ENCODE results near the gene ANKS1A.

DNA sequence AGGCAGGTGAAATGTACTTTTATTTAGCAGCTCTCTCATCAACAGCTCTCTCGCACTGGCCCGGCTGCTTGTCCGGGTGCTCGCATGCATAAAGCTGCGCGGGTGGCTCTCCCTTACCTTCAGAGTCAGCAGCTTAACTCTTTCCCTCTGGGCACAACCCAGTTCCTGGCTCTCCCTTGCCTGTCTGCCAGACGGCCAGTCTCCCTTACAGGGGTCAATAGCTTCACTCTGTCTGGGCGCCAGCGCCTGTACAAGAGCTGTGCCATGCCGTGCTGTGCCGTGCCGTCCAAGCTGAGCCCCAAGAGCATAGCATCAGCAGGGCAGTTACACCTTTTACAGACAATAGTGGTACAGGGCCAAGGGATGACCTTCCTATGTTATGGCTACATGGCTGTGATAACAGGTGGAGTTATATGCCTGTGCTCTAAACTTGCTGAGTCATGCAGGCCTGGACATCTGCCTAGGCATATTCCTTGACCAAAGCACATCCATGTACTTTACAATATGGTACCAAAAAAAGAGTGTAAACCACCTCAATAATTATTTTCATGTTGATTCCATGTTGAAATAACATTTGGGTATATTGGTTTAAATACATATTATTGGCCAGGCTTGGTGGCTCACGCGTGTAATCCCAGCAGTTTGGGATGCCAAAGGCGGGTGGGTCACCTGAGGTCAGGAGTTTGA is 49.2 kb upstream of the ANKS1A start:
- TF ChIP-seq, protein P1, sequence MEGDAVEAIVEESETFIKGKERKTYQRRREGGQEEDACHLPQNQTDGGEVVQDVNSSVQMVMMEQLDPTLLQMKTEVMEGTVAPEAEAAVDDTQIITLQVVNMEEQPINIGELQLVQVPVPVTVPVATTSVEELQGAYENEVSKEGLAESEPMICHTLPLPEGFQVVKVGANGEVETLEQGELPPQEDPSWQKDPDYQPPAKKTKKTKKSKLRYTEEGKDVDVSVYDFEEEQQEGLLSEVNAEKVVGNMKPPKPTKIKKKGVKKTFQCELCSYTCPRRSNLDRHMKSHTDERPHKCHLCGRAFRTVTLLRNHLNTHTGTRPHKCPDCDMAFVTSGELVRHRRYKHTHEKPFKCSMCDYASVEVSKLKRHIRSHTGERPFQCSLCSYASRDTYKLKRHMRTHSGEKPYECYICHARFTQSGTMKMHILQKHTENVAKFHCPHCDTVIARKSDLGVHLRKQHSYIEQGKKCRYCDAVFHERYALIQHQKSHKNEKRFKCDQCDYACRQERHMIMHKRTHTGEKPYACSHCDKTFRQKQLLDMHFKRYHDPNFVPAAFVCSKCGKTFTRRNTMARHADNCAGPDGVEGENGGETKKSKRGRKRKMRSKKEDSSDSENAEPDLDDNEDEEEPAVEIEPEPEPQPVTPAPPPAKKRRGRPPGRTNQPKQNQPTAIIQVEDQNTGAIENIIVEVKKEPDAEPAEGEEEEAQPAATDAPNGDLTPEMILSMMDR (IDR thresholded peaks at IDR 0.05) = no peak
- TF ChIP-seq EP300 (IDR thresholded peaks at IDR 0.05) (no peak), POLR2A (IDR thresholded peaks at IDR 0.05) (no peak)

Measured in ovary (tissue), 3 donors.